PC-3 (cell line): ENCODE results near the gene PALM2AKAP2. TPM values are rescaled to one million over a fixed set of nuclear protein-coding genes. Genes with fewer than 3 reads are reported as not detected.

Experiments
- ATAC-seq: fragments of 200-7000 bp; cut with Tn5 transposase; 2 replicates; pipeline ENCODE4 v1.9.1; 2020; ENCODE audit warnings: mild to moderate bottlenecking, moderate library complexity
- BruUV-seq: library from RNA; stranded (reverse); fragments of 400-500 nt; replicated peaks from 2 replicates; lab custom pipeline; 2021; lab: Mats Ljungman, UMichigan
- CTCF ChIA-PET: fragments of 300-600 bp; sonication (Branson Sonifier 250); formaldehyde crosslinking; loops from one replicate; lab custom pipeline; 2022; ENCODE audit warnings: antibody characterized with exemption; lab: Charles Lee
- POLR2A ChIA-PET: fragments of 300-600 bp; sonication (Branson Sonifier 250); formaldehyde crosslinking; loops from one replicate; lab custom pipeline; 2022; ENCODE audit warnings: antibody characterized with exemption; ENCODE audit not compliant: unreplicated experiment; lab: Charles Lee
- DNase-seq: peaks from one replicate; pipeline ENCODE4 v3.0.0-alpha.2; 2015
- H2AFZ ChIP-seq: fragments of 300-600 bp; sonication (generic); 2 replicates; pipeline ENCODE4 v1.6.0; 2016; ENCODE audit warnings: antibody characterized with exemption, low read length
- H3F3A ChIP-seq: fragments of 300-600 bp; sonication (generic); one replicate; pipeline ENCODE4 v1.6.0; 2017; ENCODE audit warnings: antibody characterized with exemption, low read length, control low read depth, mild to moderate bottlenecking; ENCODE audit not compliant: unreplicated experiment
- H3K27ac ChIP-seq: fragments of 300-600 bp; sonication (generic); 2 replicates; pipeline ENCODE4 v1.5.1; 2016; ENCODE audit warnings: mild to moderate bottlenecking, low read length
- H3K27me3 ChIP-seq: fragments of 300-600 bp; sonication (generic); 2 replicates; pipeline ENCODE4 v1.6.1; 2016; ENCODE audit warnings: low read length, mixed read lengths
- H3K36me3 ChIP-seq: fragments of 300-600 bp; sonication (generic); 2 replicates; pipeline ENCODE4 v1.6.1; 2016; ENCODE audit warnings: low read depth, mixed run types, low read length, mixed read lengths
- H3K4me1 ChIP-seq: fragments of 300-600 bp; sonication (generic); 2 replicates; pipeline ENCODE4 v1.5.1; 2016; ENCODE audit warnings: low read length; ENCODE audit not compliant: insufficient read depth
- H3K4me2 ChIP-seq: fragments of 300-600 bp; sonication (generic); 2 replicates; pipeline ENCODE4 v1.6.0; 2016; ENCODE audit warnings: low read length
- H3K4me3 ChIP-seq: fragments of 300-600 bp; sonication (generic); 2 replicates; pipeline ENCODE4 v1.5.1; 2016; ENCODE audit warnings: mild to moderate bottlenecking, low read length, mixed read lengths
- H3K79me2 ChIP-seq: fragments of 300-600 bp; sonication (generic); 2 replicates; pipeline ENCODE4 v1.6.1; 2017; ENCODE audit warnings: low read length, mixed read lengths
- H3K9ac ChIP-seq: fragments of 300-600 bp; sonication (generic); 2 replicates; pipeline ENCODE4 v1.6.0; 2016; ENCODE audit warnings: mild to moderate bottlenecking, low read length
- H3K9me2 ChIP-seq: fragments of 300-600 bp; sonication (generic); replicated peaks from 2 replicates; pipeline ENCODE4 v1.6.1; 2016; ENCODE audit warnings: mixed run types, low read length, mixed read lengths
- H3K9me3 ChIP-seq: fragments of 300-600 bp; sonication (generic); 2 replicates; pipeline ENCODE4 v1.6.1; 2016; ENCODE audit warnings: low read length, mixed read lengths
- H4K20me1 ChIP-seq: fragments of 300-600 bp; sonication (generic); 2 replicates; pipeline ENCODE4 v1.6.1; 2016; ENCODE audit warnings: low read length, mixed read lengths
- CTCF ChIP-seq: fragments of 300-600 bp; sonication (generic); conservative IDR thresholded peaks from 2 replicates; pipeline ENCODE4 v1.5.1; 2017; ENCODE audit warnings: antibody characterized with exemption, low read depth, mild to moderate bottlenecking, low read length
- EZH2 ChIP-seq: fragments of 300-600 bp; sonication (generic); IDR thresholded peaks from one replicate; pipeline ENCODE4 v1.6.1; 2017; ENCODE audit warnings: antibody characterized with exemption, mild to moderate bottlenecking, low read length; ENCODE audit not compliant: unreplicated experiment
- EZH2phosphoT487 ChIP-seq: fragments of 300-600 bp; sonication (generic); IDR thresholded peaks from 2 replicates; pipeline ENCODE4 v1.6.1; 2018; ENCODE audit warnings: mild to moderate bottlenecking, antibody characterized with exemption, low read length, borderline replicate concordance
- intact Hi-C: fragments of 100-400 bp; cut with micrococcal nuclease; formaldehyde crosslinking; loops from 2 replicates; pipeline ENCODE4 v1.9.0; 2023
- total RNA-seq: library from RNA; depleted of rRNA; stranded (reverse); fragments of >200 nt; gene quantifications from 2 replicates; pipeline ENCODE4 v1.2.3, GENCODE V29; 2014

Gene PALM2AKAP2
- total RNA-seq, 1 experiment from 2014 or later = 0.22 TPM

- DNase-seq (no peak), ATAC-seq (no peak)
- intact Hi-C loops = no loop called here
- peaks cover 22% of the 10 kb centered on the region for H3K4me1 ChIP-seq
- H3K36me3 ChIP-seq = no peaks in the 10 kb centered on the region
- H3K27me3 ChIP-seq = no peaks in the 10 kb centered on the region
- no peak overlapping the region for H3K4me2 ChIP-seq
- no peaks in the 10 kb centered on the region for H3K79me2 ChIP-seq
- TF ChIP-seq EZH2phosphoT487 = no peak
- H3K9me3 ChIP-seq = no peaks in the 10 kb centered on the region
- H3K9ac ChIP-seq = no peak overlapping the region
- H2AFZ ChIP-seq = no peak overlapping the region
- H3K27ac ChIP-seq = no peak overlapping the region
- BruUV-seq = no TSS peak
- POLR2A ChIA-PET = no interaction called here
- no peak overlapping the region for H3K4me3 ChIP-seq
- H4K20me1 ChIP-seq = no peaks in the 10 kb centered on the region
- no peaks in the 10 kb centered on the region for H3K9me2 ChIP-seq
- H3F3A ChIP-seq = no peaks in the 10 kb centered on the region
- CTCF ChIA-PET = no interaction called here
Observed at GRCh38 chr9:109789556-109789955, 9.6 kb downstream of the PALM2AKAP2 start.

GRCh38 chr9:109789971-109790370, 10.0 kb downstream of the PALM2AKAP2 start:
- no TSS peak for BruUV-seq
- DNase-seq (no peak), ATAC-seq (no peak)
- intact Hi-C loops = no loop called here
- ChIA-PET POLR2A (no interaction called here), CTCF (no interaction called here)
- Histone ChIP-seq H3K4me1 (peaks cover 22% of the 10 kb centered on the region), H4K20me1 (no peaks in the 10 kb centered on the region), H3K27me3 (no peaks in the 10 kb centered on the region), H3K9me2 (no peaks in the 10 kb centered on the region), H3K4me3 (no peak overlapping the region), H3K9ac (no peak overlapping the region), H3K4me2 (no peak overlapping the region), H3F3A (no peaks in the 10 kb centered on the region), H2AFZ (no peak overlapping the region), H3K9me3 (no peaks in the 10 kb centered on the region), H3K79me2 (no peaks in the 10 kb centered on the region), H3K27ac (no peak overlapping the region), H3K36me3 (no peaks in the 10 kb centered on the region)
- TF ChIP-seq CTCF (no peak), EZH2 (no peak), EZH2phosphoT487 (no peak)

GRCh38 chr9:109791003-109791677, 11.1 kb downstream of the PALM2AKAP2 start:
- no peak overlapping the region for H3K27ac ChIP-seq
- H3K36me3 ChIP-seq = no peaks in the 10 kb centered on the region
- CTCF ChIA-PET = no interaction called here
- no peaks in the 10 kb centered on the region for H3F3A ChIP-seq
- peaks cover 22% of the 10 kb centered on the region for H3K4me1 ChIP-seq
- H3K9me3 ChIP-seq = no peaks in the 10 kb centered on the region
- BruUV-seq = no TSS peak
- POLR2A ChIA-PET = no interaction called here
- no peak overlapping the region for H3K9ac ChIP-seq
- no peak overlapping the region for H2AFZ ChIP-seq
- no peaks in the 10 kb centered on the region for H3K9me2 ChIP-seq
- ATAC-seq (no peak), DNase-seq (no peak)
- no peak overlapping the region for H3K4me3 ChIP-seq
- H3K79me2 ChIP-seq = no peaks in the 10 kb centered on the region
- TF ChIP-seq EZH2phosphoT487 (no peak), EZH2 (no peak), CTCF (no peak)
- no peaks in the 10 kb centered on the region for H3K27me3 ChIP-seq
- H3K4me2 ChIP-seq = no peak overlapping the region
- no peaks in the 10 kb centered on the region for H4K20me1 ChIP-seq
- intact Hi-C loops = no loop called here
